ENCODE results near the gene AIMP1. TPM values are rescaled to one million over a fixed set of nuclear protein-coding genes. Genes with fewer than 3 reads are reported as not detected.

Gene AIMP1
- total and polyA plus RNA-seq, 2 of the 13 experiments (the other 11 are each of a cell fraction or from before 2014, with no cell fraction given): 28.6 to 82.9 TPM

DNA sequence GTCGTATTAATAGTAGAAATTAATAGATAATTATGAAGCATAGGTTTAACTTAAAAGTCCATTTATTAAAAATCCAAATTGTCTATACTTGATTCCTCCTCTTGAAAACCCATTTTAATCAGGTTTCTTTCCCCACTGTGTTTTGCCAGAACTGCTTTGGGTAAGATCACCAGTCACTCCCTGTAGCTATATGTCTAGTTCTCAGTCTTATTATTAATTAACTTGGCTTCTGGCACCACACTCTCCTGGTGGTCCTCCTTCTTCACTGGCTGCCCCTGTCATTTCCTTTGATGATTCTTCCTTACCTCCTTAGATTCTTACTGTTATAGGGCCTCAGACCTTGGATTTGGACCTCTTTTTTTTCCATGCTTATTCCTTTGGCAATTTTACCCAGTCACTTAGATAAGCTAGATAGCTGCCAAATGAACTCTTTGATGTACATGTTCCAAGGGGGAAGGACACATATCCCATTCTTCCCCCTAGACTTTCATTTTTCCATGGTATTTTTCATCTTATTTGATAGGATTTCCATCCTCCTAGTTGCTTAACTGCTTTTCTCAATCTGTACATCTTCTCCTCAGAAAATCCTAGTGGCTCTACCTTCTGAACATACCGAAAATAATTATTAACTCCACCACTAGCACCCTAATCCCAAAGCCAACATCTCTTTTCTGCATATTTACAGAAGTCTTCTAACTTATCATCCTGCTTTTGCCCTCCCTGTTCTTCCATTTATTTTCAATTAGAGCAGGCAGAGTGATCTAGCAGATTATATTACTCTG lies 27.7 kb downstream of the AIMP1 start (continued):
- TF ChIP-seq NR0B2 (CRISPR knock-in tag; IDR thresholded peaks at IDR 0.05): no peak
- no peak for TF ChIP-seq SALL1 (CRISPR knock-in tag; IDR thresholded peaks at IDR 0.05)
- TF ChIP-seq PLSCR1 (CRISPR knock-in tag; IDR thresholded peaks at IDR 0.05; ENCODE audit: borderline replicate concordance): no peak
- TF ChIP-seq HNRNPLL (IDR thresholded peaks at IDR 0.05; ENCODE audit: low read depth, low read length, poor library complexity, severe bottlenecking): no peak
- no peak for TF ChIP-seq FOXO1 (CRISPR knock-in tag; IDR thresholded peaks at IDR 0.05)
- TF ChIP-seq BRCA1 (CRISPR knock-in tag; IDR thresholded peaks at IDR 0.05): no peak
- peak; percentile 61 for TF ChIP-seq GATAD2A (CRISPR knock-in tag; IDR thresholded peaks at IDR 0.05)
- no peak for TF ChIP-seq ZNF766 (CRISPR knock-in tag; IDR thresholded peaks at IDR 0.05; ENCODE audit: borderline replicate concordance)
- no peak for TF ChIP-seq PRDM15 (CRISPR knock-in tag; IDR thresholded peaks at IDR 0.05)
- no peak for TF ChIP-seq ZNF616 (CRISPR knock-in tag; IDR thresholded peaks at IDR 0.05; ENCODE audit: low read depth)
- TF ChIP-seq, protein P1, sequence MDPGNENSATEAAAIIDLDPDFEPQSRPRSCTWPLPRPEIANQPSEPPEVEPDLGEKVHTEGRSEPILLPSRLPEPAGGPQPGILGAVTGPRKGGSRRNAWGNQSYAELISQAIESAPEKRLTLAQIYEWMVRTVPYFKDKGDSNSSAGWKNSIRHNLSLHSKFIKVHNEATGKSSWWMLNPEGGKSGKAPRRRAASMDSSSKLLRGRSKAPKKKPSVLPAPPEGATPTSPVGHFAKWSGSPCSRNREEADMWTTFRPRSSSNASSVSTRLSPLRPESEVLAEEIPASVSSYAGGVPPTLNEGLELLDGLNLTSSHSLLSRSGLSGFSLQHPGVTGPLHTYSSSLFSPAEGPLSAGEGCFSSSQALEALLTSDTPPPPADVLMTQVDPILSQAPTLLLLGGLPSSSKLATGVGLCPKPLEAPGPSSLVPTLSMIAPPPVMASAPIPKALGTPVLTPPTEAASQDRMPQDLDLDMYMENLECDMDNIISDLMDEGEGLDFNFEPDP (CRISPR knock-in tag; conservative IDR thresholded peaks at IDR 0.05): no peak
- TF ChIP-seq, protein P2, sequence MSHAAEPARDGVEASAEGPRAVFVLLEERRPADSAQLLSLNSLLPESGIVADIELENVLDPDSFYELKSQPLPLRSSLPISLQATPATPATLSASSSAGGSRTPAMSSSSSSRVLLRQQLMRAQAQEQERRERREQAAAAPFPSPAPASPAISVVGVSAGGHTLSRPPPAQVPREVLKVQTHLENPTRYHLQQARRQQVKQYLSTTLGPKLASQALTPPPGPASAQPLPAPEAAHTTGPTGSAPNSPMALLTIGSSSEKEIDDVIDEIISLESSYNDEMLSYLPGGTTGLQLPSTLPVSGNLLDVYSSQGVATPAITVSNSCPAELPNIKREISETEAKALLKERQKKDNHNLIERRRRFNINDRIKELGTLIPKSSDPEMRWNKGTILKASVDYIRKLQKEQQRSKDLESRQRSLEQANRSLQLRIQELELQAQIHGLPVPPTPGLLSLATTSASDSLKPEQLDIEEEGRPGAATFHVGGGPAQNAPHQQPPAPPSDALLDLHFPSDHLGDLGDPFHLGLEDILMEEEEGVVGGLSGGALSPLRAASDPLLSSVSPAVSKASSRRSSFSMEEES (CRISPR knock-in tag; IDR thresholded peaks at IDR 0.05): 0 out of 2 replicates have a peak, but pooled peaks have one; percentile 28
- peak; percentile 46; the same call in 1 of the 2 replicates for TF ChIP-seq PAXIP1 (CRISPR knock-in tag; conservative IDR thresholded peaks at IDR 0.05)
- TF ChIP-seq SOX6 (IDR thresholded peaks at IDR 0.05): no peak
- TF ChIP-seq SOX6 (CRISPR knock-in tag; IDR thresholded peaks at IDR 0.05): peak; percentile 19; the same call in 1 of the 2 replicates
- TF ChIP-seq ZNF20 (CRISPR knock-in tag; IDR thresholded peaks at IDR 0.05): no peak
- 0 out of 2 replicates have a peak, but pooled peaks have one; percentile 30 for TF ChIP-seq MIER3 (CRISPR knock-in tag; IDR thresholded peaks at IDR 0.05; ENCODE audit: borderline replicate concordance)

Measured in HepG2 (cell line).